Activated CD8-positive, alpha-beta T cell treated with anti-CD3 and anti-CD28 coated beads for 36 hours (primary cell): Measurements from ENCODE around the gene C1QBP. TPM values are rescaled to one million over a fixed set of nuclear protein-coding genes. Genes with fewer than 3 reads are reported as not detected.

Experiments used
- ATAC-seq: fragments of 200-7000 bp; cut with Tn5 transposase; one replicate; pipeline ENCODE4 v1.10.0; 2021; ENCODE audit warnings: mild to moderate bottlenecking, moderate library complexity
- CTCF ChIA-PET: fragments of 350-600 bp; sonication (Branson Sonifier 250); formaldehyde crosslinking; loops from one replicate; lab custom pipeline; 2021; ENCODE audit warnings: antibody characterized with exemption; lab: Charles Lee
- POLR2A ChIA-PET: fragments of 350-600 bp; sonication (Branson Sonifier 250); formaldehyde crosslinking; loops from one replicate; lab custom pipeline; 2021; ENCODE audit warnings: antibody characterized with exemption; lab: Charles Lee
- DNase-seq: peaks from one replicate; pipeline ENCODE4 v3.0.0-alpha.2; 2020
- H3K27ac Mint-ChIP-seq: one replicate; pipeline ENCODE4 v1.8.0; 2021; ENCODE audit warnings: mild to moderate bottlenecking, mixed read lengths
- H3K27me3 Mint-ChIP-seq: one replicate; pipeline ENCODE4 v1.8.0; 2021; ENCODE audit warnings: mixed read lengths
- H3K36me3 Mint-ChIP-seq: one replicate; pipeline ENCODE4 v1.8.0; 2021; ENCODE audit warnings: low read depth, mixed read lengths
- H3K4me1 Mint-ChIP-seq: one replicate; pipeline ENCODE4 v1.8.0; 2021; ENCODE audit warnings: low read depth, mixed read lengths
- H3K4me3 Mint-ChIP-seq: one replicate; pipeline ENCODE4 v1.8.0; 2021; ENCODE audit warnings: mild to moderate bottlenecking, moderate library complexity, mixed read lengths
- H3K9me3 Mint-ChIP-seq: one replicate; pipeline ENCODE4 v1.8.0; 2021; ENCODE audit warnings: mixed read lengths
- intact Hi-C: fragments of 100-400 bp; cut with micrococcal nuclease; formaldehyde crosslinking; loops from one replicate; pipeline ENCODE4 v1.10.0; 2022
- total RNA-seq, 2 experiments: library from RNA; stranded (reverse); gene quantifications; one replicate each; pipeline ENCODE4 v1.2.3, GENCODE V29; 2021
- TF ChIP-seq, protein P1 (sequence below): fragments of 200-600 bp; IDR thresholded peaks from one replicate; pipeline ENCODE4 v1.8.0; 2022; ENCODE audit warnings: antibody characterized with exemption, mild to moderate bottlenecking

Gene C1QBP, protein sequence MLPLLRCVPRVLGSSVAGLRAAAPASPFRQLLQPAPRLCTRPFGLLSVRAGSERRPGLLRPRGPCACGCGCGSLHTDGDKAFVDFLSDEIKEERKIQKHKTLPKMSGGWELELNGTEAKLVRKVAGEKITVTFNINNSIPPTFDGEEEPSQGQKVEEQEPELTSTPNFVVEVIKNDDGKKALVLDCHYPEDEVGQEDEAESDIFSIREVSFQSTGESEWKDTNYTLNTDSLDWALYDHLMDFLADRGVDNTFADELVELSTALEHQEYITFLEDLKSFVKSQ
- 100 to 1,000 TPM; 463 to 470 TPM for total RNA-seq

DNA sequence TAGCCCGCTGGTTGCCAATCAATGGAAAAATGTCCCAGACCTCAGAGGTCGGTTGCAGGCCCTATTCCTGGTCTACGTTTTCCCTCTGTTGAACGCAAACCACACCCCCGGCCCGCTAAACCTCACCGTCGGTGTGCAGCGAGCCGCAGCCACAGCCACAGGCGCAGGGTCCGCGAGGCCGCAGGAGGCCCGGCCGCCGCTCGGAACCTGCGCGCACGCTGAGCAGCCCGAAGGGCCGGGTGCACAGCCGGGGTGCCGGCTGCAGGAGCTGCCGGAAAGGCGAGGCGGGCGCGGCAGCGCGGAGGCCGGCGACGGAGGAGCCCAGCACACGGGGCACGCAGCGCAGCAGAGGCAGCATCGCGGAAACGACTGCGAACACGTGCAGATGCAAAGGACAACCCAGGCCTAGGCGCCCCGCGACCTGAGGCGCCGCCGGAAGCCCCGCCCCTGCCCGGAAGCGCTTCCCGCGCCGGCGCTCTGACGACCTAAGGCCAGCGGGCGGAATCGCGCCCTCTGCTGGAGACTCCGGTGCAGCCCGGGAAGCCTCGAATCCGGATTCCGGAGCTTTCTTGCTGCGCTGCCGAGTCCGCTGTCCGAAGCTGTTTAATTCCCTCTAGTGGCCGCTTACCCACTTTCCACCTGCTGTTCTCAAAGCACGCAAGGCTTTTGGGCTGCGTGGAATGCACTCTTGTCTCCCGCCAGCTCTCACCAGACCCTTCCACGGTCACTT lies at the start of gene C1QBP:
Gene C1QBP (minus strand): TSS at position 440 of the 730 bp plus-strand sequence. CDS start 82 bp downstream, at position 358.
- Mint-ChIP-seq H3K4me1 (peaks cover 34% of the 10 kb centered on the region), H3K27me3 (no peaks in the 10 kb centered on the region), H3K9me3 (no peaks in the 10 kb centered on the region), H3K4me3 (peak within 1 kb of the TSS; percentile 81), H3K27ac (peak within 1 kb of the TSS; percentile 84), H3K36me3 (peaks cover 49% of the 10 kb centered on the region)
- ChIA-PET POLR2A (interaction anchor here (0.6 to 3.2 kb wide), 12 partner anchors 8 to 134 kb away, joined by 3 to 30 read pairs (median 4); partner anchors contain the start of genes NUP88 and RPAIN), CTCF (interaction anchor here (0.6 to 6.4 kb wide), 35 partner anchors 10 to 350 kb away, joined by 3 to 68 read pairs (median 5); partner anchors contain the start of genes DHX33, NLRP1, NUP88 and RPAIN)
- TF ChIP-seq, protein P1, sequence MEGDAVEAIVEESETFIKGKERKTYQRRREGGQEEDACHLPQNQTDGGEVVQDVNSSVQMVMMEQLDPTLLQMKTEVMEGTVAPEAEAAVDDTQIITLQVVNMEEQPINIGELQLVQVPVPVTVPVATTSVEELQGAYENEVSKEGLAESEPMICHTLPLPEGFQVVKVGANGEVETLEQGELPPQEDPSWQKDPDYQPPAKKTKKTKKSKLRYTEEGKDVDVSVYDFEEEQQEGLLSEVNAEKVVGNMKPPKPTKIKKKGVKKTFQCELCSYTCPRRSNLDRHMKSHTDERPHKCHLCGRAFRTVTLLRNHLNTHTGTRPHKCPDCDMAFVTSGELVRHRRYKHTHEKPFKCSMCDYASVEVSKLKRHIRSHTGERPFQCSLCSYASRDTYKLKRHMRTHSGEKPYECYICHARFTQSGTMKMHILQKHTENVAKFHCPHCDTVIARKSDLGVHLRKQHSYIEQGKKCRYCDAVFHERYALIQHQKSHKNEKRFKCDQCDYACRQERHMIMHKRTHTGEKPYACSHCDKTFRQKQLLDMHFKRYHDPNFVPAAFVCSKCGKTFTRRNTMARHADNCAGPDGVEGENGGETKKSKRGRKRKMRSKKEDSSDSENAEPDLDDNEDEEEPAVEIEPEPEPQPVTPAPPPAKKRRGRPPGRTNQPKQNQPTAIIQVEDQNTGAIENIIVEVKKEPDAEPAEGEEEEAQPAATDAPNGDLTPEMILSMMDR, result peak; percentile 98
- intact Hi-C loops, result no loop called here
- peak; percentile 97 for ATAC-seq
- DNase-seq, result peak; percentile 95

DNA sequence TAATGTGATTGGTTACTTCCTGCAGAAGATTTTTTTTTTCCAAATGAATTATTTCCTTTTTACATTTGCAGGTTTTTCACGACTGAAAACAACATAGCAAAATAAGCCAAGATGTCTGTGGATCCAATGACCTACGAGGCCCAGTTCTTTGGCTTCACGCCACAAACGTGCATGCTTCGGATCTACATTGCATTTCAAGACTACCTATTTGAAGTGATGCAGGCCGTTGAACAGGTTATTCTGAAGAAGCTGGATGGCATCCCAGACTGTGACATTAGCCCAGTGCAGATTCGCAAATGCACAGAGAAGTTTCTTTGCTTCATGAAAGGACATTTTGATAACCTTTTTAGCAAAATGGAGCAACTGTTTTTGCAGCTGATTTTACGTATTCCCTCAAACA lies 49.8 kb upstream of the C1QBP start:
- CTCF ChIA-PET, result no interaction called here
- Mint-ChIP-seq H3K36me3 (peaks cover 53% of the 10 kb centered on the region), H3K4me3 (no peak overlapping the region), H3K4me1 (peaks cover 37% of the 10 kb centered on the region), H3K9me3 (no peaks in the 10 kb centered on the region), H3K27ac (no peak overlapping the region), H3K27me3 (no peaks in the 10 kb centered on the region)
- no peak for DNase-seq
- ATAC-seq, result no peak
- TF ChIP-seq, protein P1, result no peak
- POLR2A ChIA-PET, result interaction anchor here (3.8 to 6.9 kb wide), 2 partner anchors 8 to 19 kb away, joined by 28 to 55 read pairs; partner anchors contain the start of gene DHX33
- intact Hi-C loops, result no loop called here

DNA sequence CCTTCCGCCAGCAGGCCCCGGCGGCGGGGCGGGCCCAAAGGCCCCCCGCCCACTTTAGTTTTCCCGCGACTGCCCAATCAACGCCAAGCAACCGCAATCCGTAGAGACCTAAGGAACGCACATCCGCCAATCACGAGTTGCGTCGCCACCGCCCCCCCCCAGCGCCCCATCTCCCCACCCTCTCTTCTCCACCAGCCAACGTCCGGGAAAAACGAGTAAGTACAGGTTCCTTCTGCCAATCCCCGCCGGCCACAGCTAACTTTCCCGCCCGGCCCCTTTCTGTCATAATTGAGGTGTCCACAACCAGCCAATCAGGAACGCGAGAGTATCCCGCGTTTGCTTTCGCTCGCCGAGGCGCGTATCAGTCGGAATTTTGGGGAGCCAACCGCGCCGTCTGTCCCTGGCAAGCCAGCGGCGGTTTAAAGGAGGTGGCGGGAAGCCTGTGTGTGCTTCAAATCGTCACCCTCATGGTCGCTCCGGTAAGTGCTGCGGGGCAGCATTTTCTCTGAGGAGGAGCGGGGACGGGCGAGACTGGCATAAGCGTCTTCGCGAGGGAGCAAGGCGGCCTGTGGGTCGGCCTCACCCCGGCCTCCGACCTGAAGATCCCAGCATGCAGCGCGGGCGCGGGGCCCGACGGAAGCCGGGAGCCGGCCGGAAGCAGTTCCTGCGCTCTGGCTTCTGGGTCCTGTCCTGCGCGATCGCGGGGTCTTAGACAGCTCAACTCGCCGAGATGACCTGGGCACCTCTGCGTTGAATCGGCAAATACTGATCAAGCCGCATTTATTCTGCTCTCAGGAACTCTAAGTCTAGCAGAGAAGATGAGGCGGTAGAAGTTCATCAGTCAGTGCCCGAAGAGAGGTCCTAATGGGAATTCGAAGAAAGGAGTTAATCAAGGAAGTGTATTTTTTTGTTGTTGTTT lies 47.5 kb upstream of the C1QBP start, which contains the start of gene MIS12:
Gene MIS12 (plus strand): TSS at position 361 of the 919 bp plus-strand sequence. CDS start 2,297 bp downstream, outside the sequence.
- intact Hi-C loops, result no loop called here
- peak within 1 kb of the TSS; percentile 93 for H3K4me3 Mint-ChIP-seq
- POLR2A ChIA-PET, result interaction anchor here (0.7 to 6.9 kb wide), 15 partner anchors 10 to 244 kb away, joined by 3 to 55 read pairs (median 4); partner anchors contain the start of genes DHX33, NLRP1, NUP88 and RPAIN
- peak; percentile 100 for DNase-seq
- peak within 1 kb of the TSS; percentile 99 for H3K27ac Mint-ChIP-seq
- ATAC-seq, result peak; percentile 92
- no peaks in the 10 kb centered on the region for H3K9me3 Mint-ChIP-seq
- TF ChIP-seq, protein P1, result no peak
- H3K4me1 Mint-ChIP-seq, result peaks cover 56% of the 10 kb centered on the region
- peaks cover 63% of the 10 kb centered on the region for H3K36me3 Mint-ChIP-seq
- CTCF ChIA-PET, result interaction anchor here (0.7 to 1.9 kb wide), 5 partner anchors 16 to 205 kb away, joined by 3 to 8 read pairs (median 3); partner anchors contain the start of genes C1QBP and RABEP1
- H3K27me3 Mint-ChIP-seq, result no peaks in the 10 kb centered on the region

DNA sequence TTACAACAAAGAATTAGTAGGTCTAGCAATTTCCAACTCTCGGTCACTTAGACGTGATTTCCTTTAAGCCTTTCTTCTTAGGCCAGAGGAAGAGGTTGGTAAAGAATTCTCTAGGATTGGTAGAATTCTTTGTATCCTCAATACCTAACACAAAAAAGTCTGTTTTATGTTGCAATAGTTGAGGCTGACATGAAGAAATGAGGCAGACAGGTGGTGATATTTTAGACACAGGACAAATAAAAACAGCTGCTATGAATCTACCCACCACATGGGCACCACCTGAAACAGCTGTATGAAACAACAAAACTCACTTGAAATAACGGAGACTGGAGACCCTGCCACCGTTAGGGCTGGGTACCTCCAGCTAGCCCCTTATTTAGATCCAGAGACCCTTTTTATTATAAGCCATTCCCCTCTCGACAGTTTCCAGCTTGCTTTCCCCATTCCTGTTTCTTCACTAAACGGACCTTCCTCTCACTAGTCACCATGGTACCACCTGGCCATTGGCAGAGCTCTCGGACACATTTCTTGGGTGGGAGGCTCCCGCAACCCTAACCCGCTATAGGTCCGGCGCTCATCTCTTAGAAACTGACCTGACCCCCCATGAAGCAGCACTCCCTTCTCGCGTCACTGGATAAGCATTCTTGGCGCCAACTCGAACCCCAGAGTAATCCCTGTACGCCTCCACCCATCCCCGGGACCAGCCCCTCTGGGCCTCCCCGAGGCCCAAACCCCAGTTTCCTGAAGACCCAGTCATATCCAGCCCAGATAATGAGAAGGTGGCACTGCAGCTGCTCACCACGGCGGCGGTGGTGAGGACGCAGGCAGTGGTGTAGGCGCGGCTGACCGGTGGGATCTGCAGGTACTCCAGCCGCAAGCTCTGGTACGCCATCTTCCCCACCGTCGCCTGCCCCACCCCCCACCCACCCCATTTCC lies 46.6 kb upstream of the C1QBP start, which contains the start of gene DERL2:
Gene DERL2 (minus strand): TSS at position 909 of the 936 bp plus-strand sequence. CDS start 17 bp downstream, at position 892.
- Mint-ChIP-seq H3K4me3 (peak within 1 kb of the TSS; percentile 93), H3K36me3 (peaks cover 60% of the 10 kb centered on the region), H3K27me3 (no peaks in the 10 kb centered on the region), H3K27ac (peak within 1 kb of the TSS; percentile 99), H3K9me3 (no peaks in the 10 kb centered on the region), H3K4me1 (peaks cover 59% of the 10 kb centered on the region)
- CTCF ChIA-PET, result interaction anchor here (0.7 to 2.7 kb wide), 5 partner anchors 12 to 204 kb away, joined by 3 to 14 read pairs (median 7); partner anchors contain the start of genes C1QBP and RABEP1
- TF ChIP-seq, protein P1, result no peak
- ATAC-seq (peak; percentile 8), DNase-seq (no peak)
- intact Hi-C loops, result no loop called here
- POLR2A ChIA-PET, result interaction anchor here (0.7 to 6.9 kb wide), 17 partner anchors 11 to 454 kb away, joined by 3 to 55 read pairs (median 4); partner anchors contain the start of genes DHX33, NLRP1, NUP88 and RPAIN
